Ammon's horn (tissue), 1 donor: ENCODE data around the gene LONP1.
"Not testable (repeated sequence)": the region's sequence is repeated elsewhere in the genome, so short reads cannot be mapped to it uniquely, and the experiment has no call there.

Experiments used
- DNase-seq: peaks from one replicate; pipeline ENCODE4 v3.0.0-alpha.2; 2016; ENCODE audit warnings: low spot score

LONP1 gene

GRCh38 chr19:5693195-5694166 is 26.5 kb downstream of the LONP1 start:
- no peak for DNase-seq

DNA sequence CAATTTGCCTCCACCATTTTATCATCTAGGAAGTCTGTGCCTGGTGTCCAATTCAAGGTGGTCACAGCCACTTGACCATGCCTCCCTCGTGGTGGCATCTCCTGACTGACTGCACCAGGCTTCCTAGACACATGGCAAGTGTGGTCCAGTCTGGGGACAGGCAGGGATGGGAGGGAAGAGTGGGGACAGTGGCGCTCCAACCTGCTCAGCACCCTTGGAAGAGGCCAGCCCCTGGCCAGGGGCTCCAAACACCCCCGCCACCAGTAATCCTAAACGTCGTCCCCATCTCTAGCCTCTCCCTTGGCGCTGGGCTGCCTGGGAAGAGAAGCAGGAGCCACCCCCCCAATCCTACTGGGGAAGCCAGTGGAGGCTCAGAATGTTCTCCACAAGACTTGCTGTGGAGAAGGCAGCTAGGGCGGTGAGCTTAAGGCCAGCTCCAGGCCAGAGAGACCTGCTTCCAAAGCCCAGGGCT is 27.2 kb downstream of the LONP1 start:
- no peak for DNase-seq

GRCh38 chr19:5691822-5692722 is 27.9 kb downstream of the LONP1 start:
- DNase-seq: no peak

DNA sequence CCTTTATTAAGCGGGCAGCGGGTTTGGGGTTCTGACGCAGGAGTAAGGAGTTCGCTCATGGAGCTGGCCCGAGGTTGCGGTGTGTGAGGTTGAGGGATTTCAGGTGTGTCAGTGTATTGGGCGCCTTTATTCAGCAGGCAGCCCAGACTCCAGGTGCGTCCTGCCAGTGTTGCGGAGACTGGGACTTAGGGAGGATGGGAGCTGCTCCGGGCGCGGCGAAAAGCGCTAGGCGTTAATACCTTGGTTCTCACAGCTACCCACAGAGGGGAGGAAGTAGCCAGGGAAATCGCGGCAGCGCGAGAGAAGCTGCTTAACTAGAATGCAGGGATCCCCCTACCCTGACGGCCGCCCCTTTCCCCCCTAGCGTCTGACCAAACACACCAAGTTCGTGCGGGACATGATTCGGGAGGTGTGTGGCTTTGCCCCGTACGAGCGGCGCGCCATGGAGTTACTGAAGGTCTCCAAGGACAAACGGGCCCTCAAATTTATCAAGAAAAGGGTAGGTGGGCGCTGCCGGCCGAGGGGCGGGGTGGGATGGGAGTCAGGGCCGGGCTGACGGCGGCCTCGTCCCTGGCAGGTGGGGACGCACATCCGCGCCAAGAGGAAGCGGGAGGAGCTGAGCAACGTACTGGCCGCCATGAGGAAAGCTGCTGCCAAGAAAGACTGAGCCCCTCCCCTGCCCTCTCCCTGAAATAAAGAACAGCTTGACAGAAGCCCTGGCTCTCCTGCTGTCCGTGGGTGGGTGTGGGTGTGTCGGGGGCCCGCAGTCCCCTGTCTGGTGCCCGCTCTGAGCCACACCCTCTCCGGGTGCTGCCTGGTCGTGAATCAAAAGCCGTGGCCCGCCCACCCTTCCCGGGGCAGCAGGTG is 28.8 kb downstream of the LONP1 start:
- peak; percentile 52 for DNase-seq

DNA sequence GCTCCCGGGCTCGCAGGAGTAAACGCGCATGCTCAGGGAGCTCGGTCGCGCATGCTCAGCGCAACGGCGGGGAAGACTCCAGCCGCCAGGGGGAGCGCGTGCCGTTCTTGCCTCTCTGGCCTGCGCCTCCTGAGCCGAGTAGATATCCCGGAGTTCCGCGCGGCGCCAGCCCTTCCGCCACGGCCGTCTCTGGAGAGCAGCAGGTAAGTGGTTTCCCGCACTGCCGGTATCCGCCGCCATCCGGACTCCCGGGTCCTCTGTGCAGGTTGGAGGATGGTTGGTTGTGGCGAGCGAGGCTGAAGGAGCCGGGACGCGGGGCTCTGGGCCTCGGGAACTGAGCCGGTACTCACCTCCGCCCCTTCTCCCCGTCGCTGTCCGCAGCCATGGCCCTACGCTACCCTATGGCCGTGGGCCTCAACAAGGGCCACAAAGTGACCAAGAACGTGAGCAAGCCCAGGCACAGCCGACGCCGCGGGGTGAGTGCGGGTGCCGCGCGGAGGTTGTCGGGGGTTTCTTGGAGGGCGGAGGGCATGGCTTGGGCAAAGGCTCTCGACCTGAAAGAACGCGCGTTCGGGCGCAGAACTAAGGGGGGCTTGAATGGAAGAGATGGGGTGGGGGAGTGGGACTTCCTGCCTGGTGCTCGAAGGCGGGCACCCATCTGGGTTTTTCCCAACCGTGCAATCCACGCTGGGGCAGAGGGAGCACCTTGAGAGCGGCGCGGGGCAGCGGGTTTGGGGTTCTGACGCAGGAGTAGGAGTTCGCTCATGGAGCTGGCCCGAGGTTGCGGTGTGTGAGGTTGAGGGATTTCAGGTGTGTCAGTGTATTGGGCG is 29.6 kb downstream of the LONP1 start, which contains the start of gene RPL36:
Gene RPL36 (plus strand): TSS at position 171 of the 830 bp plus-strand sequence. CDS start 213 bp downstream, at position 384.
- DNase-seq: peak; percentile 96

GRCh38 chr19:5688262-5688881 is 31.6 kb downstream of the LONP1 start:
- DNase-seq: not testable (repeated sequence)

DNA sequence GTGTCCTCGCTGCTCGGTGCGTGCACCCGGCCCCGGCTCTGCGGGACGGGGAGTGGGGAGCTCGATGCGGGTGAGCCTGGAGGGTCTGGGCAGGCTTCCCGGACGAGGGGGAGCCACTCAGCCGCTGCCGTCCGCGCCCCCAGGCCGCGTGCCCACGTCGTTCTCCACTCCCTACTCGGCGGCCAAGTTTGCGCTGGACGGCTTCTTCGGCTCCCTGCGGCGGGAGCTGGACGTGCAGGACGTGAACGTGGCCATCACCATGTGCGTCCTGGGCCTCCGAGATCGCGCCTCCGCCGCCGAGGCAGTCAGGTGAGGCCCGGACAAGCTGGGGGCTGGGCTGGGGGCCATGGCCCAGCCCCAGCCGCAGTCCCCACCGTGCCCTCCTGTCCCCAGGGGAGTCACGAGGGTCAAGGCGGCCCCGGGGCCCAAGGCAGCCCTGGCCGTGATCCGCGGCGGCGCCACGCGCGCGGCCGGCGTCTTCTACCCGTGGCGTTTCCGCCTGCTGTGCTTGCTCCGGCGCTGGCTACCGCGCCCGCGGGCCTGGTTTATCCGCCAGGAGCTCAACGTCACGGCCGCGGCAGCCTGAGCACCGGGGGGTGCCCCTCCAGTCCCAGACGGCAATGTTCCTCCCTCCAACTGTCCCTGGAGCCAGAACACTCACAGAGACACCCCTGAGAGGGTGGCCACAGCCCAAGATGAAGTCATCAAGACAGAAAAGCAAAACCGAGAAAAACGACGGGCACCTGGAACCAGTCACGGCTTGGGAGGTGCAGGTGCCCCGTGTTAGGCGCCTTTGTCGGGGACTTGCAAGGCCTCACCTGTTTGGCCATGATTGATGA is 32.4 kb downstream of the LONP1 start:
- DNase-seq: no peak

DNA sequence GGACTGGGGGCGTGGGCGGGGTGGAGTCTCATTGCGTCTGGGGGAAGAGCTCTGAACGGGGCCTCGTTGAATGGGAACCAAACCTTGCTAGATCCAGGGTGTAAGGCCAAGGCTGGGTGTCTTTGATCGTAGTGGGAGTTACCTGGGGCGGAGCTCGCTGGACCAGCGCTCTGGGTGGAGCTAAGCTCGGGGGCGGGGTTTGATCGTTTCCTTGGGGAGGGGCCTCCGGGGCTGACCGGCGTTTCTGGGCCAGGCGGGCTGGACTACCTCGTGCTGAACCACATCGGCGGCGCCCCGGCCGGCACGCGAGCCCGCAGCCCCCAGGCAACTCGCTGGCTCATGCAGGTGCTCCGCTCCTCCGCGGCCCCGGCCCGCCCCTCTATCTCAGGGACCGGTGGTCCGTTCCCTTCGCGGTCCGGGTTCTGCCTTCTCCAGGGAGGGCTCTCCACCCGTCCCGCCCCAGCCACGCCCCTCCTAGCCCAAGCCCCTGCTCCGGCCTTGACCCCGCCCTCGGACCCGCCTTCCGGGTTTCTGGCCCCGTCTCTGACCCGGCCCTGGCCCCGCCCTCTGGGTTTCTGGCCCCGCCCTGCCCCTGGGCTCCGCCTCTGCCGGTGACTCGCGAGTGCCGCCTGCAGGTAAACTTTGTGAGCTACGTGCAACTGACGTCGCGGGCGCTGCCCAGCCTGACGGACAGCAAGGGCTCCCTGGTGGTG is 33.1 kb downstream of the LONP1 start:
- DNase-seq: peak; percentile 91

- DNase-seq: no peak
These were observed 33.7 kb downstream of the LONP1 start for GRCh38 chr19:5686326-5686646.

GRCh38 chr19:5684694-5685430 is 35.1 kb downstream of the LONP1 start:
- DNase-seq: no peak

- DNase-seq: no peak
These were observed 36.6 kb downstream of the LONP1 start for GRCh38 chr19:5683177-5683886.

DNA sequence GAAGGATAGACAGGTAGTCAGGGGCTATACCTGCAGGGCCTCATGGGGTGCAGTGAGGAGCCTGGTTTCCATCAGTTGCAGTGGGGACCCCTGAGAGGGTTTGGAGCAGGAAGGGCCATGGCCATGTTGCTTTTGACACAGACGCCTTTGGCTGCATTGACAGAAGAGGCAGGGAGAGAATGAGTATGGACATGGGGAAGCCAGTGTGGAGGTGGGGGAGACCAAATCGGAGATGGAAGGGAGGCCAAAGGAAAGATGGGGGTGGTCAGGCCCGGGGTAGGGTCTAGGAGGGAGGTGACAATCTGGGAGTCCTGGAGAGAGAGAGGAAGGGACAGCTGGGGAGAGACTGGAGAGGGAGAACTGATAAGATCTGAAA is 37.9 kb downstream of the LONP1 start:
- no peak for DNase-seq

- DNase-seq: peak; percentile 37
These were observed 38.4 kb downstream of the LONP1 start for GRCh38 chr19:5681391-5682106.

- DNase-seq: peak; percentile 99
These were observed 39.2 kb downstream of the LONP1 start, which contains the start of the genes HSD11B1L and MICOS13 for GRCh38 chr19:5680437-5681368. TSS of gene HSD11B1L (plus strand) at chr19:5681027. CDS start at chr19:5684833, 3,806 bp downstream. TSS of gene MICOS13 (minus strand) at chr19:5680516. CDS start at chr19:5680486, 30 bp downstream.

- DNase-seq: peak; percentile 69
These were observed 39.9 kb downstream of the LONP1 start for GRCh38 chr19:5680084-5680436.
